ENCODE results near the gene ATR. TPM values are rescaled to one million over a fixed set of nuclear protein-coding genes. Genes with fewer than 3 reads are reported as not detected.
A peak's percentile ranks its signal among the peaks of the same experiment; 100 is the strongest.
"Not testable (repeated sequence)": the region's sequence is repeated elsewhere in the genome, so short reads cannot be mapped to it uniquely, and the experiment has no call there.

ATR gene
- 10 to 100 TPM in 8 of 10 donors, 1 to 10 TPM in 2; 8.1 to 17.7 (median 12.6) TPM for polyA plus RNA-seq (ENCODE audit: insufficient read length in 10 of 10)
- long read RNA-seq, donor 1: 0 reads
- long read RNA-seq, donor 2: 0 reads
- long read RNA-seq, donor 3: 0 reads
- long read RNA-seq, donor 4: 0 reads
- long read RNA-seq, donor 5: 0 reads
- long read RNA-seq, donor 6: 0 reads
- long read RNA-seq, donor 7: 0 reads
- long read RNA-seq, donor 8: 0 reads
- long read RNA-seq, donor 9: 0 reads

DNA sequence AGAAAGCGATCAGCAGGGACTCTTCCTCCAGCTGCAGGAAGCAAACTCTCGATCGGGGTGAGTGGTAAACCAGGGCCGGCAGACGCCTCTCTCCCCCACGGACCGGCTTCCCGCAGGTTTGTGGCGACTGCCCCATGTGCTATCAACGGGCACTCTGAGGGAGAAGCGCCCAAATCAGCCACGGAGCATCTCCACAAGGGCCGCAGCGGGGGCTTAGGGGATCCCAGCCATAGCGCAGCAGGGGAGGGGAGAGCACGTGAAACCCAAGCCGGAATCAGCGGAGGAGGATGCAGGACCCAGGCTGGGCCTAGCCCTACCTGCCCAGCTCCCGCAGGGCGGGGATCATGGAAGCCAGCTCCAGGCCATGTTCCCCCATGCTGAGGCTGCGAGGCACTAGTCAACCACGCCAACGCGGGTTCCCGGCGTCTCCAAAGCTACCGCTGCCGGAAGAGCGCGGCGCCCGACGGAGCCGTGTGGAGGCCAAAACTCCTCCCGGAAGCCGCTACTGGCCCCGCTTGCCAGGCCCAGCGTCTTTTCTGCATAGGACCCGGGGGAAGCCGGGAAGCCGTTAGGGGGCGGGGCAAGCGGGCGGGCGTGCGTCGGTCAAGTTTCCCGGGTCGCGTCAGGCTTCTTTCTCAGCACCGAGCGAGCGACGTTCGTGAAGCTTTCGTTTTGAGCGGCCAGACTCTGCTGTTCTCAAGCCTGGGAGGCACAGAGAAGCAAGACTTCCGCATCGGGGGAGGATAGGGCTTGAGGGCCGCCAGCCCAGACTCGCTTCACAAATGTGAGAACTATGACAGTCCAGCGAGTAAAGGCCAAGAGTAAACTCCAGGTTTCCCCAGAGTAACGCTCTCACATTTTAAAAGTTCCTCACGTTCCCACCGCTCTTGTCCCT lies at the start of gene ATR:
ATR (minus strand) TSS at position 405 of the 895 bp plus-strand sequence; CDS start at position 376, 29 bp downstream.
- DNase-seq: peak; percentile 97 to 99 (median 98)

DNA sequence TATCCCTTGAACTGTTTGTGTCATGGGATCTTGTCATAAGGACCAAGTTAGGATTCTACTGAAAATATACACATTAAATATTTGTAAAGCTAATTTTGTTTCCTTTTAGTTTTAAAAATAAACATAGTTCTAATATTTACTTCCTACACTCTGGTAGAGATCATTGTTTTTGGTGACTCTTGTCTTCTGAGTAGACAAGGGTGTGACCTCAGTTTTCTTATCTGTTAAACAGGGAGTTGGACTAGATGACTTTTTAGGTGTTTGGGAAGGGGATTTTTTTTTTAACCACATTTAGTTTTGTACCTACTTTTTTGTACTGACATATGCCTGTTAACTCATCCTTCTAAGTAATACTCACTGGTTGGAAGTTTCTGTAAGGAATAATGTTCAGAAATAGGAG lies 48.4 kb upstream of the ATR start:
- DNase-seq: no peak

DNA sequence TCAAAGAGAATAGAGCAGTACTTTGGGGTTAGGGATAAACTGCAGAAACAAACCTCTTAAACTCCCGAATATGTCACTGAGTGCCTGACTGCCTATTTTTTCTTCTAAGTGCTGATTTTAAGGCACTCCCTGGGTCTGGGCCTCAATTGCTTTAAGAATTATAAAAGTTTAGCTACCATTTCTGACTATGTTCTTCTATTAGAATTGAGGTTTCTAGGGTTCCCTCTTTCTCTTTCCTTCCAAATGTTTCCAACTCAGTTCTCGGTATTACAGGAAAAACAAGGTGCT lies 46.6 kb upstream of the ATR start:
- no peak for DNase-seq

DNA sequence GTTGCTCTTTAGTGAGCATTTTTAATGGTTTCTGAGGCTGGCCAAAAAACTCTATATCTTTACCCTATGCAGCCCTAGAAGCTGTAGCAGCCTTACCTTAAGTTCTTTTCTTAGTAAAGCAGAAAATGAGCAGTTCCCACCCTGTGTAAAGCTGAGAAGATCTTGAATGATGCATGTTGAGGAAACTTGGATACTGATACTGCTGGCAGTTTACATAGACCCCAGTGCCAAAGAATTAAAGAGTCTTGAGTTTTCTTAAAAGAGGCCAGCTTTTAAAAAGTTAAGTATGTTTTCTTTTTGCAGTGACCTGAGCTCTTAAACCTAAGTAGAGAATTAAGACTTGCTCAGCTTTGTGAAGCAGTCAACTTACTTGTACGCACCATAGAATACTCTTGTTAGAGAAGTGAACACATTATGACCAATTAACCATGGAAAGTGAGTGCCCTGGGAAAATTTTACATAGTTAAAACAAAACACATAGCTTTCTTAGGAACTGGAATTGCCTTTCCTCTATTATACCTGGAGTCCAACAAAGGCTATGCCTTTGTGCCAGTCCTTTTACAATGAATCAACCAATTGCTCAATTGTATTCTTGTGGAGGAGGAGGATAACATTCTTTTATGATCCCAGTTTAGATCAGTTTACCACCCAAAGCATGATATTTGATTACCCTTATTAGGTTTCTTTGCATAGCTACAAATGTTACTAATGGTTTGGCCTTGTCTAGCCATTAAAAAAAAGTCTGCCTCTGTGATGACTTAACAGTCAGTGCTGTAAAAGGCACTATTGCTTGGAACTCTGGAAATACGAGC lies 46.0 kb upstream of the ATR start:
- DNase-seq: peak in 1 of 3 donors; percentile 2

DNA sequence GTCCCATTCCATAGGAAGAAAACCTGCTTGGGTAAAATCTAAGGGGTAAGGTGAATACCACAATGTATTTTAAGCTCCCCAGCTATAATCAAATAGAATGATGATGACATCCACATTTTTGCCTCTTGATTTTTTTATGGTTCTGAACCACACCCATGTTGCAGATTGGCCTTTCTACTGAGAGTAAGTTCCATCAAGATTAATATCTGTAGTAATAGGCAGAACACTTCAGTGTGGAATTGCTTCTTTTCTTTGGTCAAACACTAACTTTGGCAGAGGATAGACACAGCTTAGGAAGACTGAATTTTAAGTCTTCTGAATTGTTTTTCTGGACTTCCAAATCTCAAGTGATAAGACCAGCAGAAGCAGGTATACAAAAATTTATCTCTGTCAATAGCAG lies 44.7 kb upstream of the ATR start:
- no peak for DNase-seq

DNA sequence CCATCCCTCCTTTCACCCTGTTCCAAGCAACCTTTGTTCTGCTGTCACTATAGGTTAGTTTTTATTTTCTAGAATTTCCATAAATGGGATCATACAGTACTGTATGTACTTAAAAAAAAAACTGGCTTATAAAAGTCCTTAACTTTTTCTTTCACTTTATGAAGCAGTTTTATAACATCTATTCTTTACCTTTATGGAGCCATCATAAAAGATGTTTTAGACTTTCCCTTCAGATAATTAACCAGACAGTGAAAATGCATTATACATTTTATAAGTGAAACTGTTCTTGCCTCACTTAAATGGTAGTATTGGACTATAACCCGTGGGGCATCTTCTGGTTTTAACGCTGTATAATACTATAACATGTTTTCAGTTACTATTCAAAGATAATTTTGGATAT lies 43.9 kb upstream of the ATR start:
- DNase-seq: no peak

DNA sequence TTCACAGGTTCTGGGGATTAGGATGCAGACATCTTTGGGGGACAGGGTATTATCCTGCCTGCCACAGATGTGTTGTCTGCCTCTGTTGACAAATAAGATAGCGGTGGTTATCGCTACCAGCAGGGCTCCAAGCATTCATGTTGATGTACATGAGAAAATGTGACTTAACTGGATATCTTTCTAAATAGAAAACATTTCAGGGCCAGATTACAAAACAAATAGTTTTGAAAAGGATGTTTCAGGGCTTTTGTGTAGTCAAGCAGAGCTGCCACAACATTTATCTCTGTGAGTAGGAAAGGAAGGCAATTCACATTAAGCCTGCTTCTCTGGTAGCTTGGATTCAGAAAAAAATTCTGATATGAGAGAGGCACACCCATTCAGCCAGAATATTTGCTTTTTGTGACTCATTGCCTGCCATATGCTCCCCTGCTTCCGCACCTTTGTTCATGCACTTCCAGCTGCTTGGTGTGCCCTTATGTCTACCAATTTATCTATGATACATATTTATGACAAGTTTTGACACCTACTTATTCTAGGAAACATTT lies 40.5 kb upstream of the ATR start:
- no peak for DNase-seq

DNA sequence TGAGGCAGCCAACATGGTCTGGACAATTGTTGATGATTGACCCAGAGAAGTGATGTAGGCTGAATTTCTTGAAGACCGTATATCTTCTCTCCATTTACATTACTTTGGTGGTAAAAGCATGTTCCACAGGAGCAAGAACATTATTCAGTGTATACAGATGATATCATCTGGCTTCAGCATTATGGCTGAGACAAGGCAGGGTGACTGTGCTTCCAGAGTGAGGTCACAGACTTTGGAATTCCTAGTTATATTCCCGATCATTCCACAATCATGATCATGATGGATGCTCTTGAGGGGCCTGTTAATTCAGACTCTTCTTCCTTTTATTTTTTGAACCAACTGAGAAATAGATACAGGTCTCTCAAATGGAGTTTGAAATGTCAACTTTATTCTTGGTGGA lies 36.6 kb upstream of the ATR start:
- DNase-seq: no peak

DNA sequence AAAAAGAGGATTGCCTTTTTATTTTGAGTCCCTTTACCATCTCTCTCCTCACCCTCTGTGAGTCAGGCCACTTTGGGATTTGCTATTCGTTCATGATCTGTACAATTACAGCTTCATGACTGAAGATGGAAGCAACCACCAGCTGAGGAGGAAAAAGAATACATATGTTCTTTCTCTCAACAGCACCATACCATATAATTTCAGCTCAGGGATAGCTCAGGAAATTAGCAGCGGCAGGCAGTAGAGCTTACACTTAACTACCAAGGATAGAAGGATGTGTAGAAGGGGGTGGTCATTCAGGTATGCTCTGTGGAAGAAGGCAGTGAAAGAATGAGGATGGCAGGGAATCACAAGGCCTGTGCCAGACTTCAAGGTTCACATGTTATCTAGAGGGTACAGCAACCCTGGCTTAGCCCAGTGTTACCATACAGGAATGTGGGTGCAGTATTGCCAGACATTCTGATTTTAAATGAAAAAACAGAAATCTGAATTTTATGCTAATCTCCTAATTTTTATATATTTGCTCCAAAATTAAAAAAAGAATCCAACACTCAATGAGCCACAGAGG lies 35.6 kb upstream of the ATR start:
- DNase-seq: no peak

DNA sequence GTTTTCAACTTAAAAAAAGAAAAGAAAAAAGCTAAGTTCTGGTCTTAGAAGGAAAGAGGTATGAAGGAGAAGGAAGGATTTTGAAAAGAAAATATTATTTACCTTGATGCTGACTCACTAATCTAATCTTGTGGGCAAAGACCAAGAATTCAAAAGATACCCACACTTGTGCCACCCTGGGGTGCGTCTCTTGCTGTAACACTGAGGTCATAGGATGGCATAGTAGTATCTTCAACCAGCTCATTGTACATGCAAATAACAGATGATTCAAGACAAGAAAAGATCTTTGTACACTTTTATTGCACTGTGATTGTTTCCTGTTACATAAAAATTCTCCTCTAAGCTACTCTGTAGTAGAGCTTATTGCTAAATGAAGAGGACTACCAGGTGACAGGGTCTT lies 35.0 kb upstream of the ATR start:
- DNase-seq: no peak

DNA sequence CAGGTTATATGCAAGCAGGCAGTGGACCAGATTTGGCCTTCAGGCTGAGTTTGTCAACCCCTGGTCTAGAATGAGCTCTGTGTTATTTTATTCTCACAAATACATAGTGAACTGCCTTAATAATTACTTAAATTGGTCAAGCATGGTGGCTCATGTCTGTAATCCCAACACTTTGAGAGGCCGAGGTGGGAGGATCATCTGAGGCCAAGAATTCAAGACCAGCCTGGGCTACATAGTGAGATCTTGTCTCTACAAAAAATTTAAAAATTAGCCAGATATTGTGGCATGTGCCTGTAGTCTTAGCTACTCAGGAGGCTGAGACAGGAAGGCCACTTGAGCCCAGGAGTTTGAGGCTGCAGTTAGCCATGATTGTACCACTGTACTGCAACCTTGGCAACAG lies 32.7 kb upstream of the ATR start:
- DNase-seq: no peak

DNA sequence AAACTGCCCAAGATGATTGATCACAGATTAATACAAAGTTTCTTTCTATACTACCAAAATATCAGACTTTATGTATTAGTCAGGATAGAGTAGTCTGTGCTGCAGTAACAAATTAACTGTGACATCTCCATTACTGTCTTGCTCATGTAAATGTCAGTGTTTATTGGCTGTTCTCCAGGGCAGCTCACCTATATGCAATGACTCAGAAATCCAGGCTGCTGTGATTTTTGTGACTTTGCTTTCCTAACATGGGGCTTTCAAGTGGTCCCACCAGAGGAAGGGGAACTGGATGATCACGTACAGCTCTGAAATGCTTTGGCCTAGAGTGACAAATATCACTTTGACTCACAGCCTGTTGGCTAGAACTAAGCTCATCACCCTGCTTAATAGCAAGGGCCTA lies 30.6 kb upstream of the ATR start:
- DNase-seq: no peak

DNA sequence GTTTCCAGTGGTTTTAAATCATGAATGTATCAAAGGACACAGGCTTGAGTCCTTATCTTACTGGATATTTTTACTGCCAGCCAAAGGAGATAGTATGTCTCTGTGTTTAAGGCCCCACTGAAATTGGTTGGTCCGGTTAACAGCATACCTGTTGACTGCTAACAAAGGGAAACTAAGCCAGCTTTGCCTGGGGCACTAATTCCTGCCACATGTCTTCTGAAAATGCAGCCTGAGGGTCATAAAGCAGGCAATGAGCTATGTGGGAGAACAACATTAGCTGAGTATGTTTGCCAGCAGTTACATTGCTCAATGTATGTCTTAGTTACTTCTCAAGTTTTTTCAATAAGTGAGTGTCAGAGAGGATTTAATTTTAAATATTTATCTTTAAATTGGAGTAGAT lies 30.1 kb upstream of the ATR start:
- DNase-seq: no peak

DNA sequence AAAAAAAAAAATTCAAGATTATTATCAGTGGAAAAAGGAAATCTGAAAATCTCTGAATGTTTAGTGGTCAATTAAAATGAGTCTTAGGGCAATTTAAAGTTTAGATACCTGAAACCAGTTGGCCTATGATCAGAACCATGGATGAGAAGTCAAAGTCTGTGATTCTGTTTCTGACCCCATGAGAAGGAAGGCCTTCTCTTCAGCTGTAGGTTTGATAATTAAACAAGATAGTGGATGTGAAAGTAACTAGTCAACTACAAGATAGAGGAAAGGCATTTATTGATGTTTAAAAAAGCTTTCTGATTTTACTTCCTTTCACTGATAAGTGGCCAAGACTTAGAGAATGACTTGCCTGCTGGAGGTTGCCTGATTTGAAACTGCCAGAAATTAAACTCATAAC lies 26.4 kb upstream of the ATR start:
- DNase-seq: no peak

DNA sequence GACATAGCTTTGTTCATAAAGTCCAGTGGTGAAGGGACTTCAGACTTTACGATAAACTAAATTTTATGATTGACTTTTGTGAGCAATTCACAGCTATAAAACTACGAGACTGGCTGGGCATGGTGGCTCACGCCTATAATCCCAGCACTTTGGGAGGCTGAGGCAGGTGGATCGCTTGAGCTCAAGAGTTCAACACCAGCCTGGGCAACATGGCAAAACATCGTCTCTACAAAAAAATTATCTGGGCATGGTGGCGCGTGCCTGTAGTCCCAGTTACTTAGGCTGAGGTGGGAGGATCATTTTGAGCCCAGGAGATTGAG lies 24.8 kb upstream of the ATR start:
- DNase-seq: not testable (repeated sequence)

DNA sequence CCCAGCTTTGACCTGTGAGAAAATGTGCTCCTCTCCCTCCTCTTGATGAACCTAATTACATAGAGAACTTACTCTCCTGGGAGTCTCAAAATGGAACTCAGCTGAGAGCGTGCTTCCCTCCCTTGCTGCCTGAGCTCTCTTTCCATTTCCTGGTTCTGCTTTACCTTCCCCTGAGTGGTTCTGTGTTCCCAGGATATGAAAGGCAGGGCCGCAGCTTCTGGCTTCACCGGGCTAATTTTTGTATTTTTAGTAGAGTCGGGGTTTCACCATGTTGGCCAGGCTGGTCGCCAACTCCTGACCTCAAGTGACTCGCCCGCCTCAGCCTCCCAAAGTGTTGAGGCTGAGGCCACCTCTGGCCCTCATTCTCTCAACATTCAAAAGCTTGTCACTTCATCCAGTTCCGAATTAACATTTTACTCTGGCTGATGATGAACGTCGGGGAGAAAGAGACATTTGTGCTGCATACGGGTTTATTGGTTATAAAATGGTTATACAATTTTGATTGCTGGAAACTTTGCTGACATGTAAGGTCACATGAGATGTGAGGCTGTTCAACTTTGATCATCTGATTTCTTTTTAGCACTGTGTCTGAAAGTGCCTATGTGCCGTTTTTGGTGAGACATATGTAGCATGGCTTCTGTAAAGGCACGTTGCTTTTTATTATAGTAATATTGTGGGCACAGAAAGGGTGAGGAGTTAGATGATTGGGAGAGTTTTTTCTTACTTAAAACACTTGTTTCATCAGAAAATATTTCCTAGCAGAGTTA lies 24.3 kb upstream of the ATR start:
- no peak for DNase-seq

DNA sequence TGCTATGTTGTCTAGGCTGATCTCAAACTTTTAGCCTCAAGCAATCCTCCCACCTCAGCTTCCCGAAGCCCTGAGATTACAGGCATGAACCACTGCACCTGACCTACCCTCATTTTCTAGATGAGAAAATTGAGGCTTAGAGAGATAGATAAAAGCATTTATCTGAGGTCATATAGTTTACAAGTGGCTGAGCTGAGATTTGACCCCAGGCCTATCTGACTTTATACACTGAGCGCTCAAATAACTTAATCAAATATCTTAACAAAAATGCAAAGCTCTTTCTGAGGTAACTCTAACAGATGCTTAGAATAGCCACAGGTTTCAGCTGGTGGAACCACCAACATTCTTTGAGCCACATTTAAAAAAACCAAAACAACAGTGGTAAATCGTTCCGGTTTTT lies 23.2 kb upstream of the ATR start:
- no peak for DNase-seq

DNA sequence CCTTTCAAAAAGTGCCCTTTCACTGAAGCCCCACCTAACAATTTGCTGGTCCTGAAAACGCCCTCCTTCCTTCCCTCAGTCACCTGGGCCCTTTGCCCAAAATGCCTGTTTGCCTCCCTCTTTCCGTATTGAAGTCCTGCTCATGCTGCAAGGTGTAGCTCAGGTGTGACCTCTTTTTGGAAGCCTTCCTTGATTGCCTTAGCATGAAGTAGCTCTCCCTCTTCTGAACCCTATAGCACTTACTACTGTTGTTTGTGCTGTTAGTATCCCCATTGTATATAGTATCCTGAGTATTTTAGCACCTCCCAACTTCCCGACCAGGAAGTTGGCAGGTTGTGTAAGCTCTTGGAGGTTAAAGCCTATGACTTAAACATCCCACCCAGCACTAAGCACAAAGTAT lies 19.4 kb upstream of the ATR start:
- DNase-seq: no peak

DNA sequence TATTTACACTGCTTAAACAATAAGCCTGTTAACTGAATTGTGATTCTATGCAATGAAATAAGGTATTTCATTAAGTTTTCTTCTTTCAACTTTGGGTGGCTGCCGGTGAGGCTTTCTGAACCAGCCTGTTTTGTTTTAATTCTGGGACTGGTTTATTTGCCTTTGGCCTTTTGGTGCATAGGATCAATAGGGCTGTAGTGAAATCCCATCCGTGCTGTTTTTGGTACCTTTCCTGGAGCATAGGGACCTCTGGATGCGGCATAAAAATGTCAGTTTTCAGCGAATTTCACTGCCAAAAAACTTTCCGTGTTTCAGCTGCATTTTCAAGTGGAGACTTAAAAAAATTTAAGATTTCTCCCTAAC lies 18.2 kb upstream of the ATR start:
- no peak for DNase-seq

DNA sequence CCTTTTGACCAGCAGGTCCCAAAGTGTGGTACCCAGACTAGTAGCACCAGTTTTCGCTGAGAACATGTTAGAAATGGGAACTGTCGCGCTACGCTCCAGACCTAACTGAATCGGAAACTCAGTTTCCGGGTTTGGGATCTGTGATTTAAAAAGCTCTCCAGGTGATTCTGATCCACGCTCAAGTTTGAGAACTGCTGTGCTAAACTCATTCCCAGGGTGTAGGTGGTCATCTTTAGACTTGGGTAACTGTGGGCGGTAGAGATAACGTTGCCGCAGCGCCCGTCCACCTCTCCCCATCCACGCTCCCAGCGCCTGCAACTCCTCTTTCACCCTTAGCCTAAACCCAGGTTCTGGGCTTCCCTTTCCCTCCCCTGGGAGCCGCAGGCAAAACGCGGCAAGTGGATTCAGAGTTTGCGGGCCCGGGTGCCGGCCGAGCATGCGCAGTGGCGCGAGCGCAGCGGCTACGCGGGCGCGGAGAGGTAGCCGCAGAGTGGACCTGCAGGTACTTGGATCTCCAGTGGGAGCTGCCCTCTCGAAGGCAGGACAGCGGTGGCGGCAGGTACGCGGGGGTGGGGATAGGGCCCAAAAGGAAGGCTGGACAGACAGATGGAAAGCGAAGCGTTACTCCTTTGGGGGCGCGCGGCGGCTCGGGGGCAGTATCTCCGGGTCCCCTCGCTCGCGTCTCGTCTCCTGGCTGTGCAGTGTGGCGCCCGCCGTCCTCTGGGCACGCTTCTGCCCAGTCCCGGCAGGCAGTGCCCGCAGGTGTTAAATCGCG lies 17.6 kb upstream of the ATR start, which contains the start of gene PLS1:
PLS1 (plus strand) TSS at position 443 of the 775 bp plus-strand sequence. CDS start 67,845 bp downstream, outside the sequence.
- DNase-seq: peak; percentile 68 to 83 (median 76)

DNA sequence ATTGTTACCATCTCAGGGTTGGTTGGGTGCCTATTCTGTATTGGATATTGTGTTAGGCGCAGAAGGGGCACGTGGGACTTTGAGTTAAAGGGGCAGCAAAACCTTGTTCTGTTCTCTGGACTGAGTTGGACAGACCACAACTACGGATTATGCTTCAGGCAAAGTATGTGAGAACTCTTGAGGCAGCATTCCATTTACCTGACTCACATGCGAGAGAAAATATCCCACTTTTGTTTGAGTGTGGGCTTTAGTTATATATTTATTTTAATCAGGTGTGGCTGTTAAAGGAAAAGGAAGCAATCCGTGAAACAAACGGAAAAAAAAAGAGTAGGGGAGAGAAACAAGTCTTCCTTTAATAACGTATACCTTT lies 17.0 kb upstream of the ATR start:
- peak in 2 of 3 donors; percentile 6 to 62 for DNase-seq
